Breast epithelium (tissue), 3 donors: ENCODE measurements around the gene KCNH1.

Experiments
- CTCF ChIP-seq, 3 donors: fragments of 450-650 bp; IDR thresholded peaks; one replicate each; pipeline ENCODE4 v1.5.1; 2016 to 2017; ENCODE audit warnings: antibody characterized with exemption in 3 of 3, mild to moderate bottlenecking in 3 of 3, moderate library complexity in 3 of 3
- POLR2A ChIP-seq: fragments of 450-650 bp; IDR thresholded peaks from one replicate; pipeline ENCODE4 v1.6.1; 2016; ENCODE audit warnings: antibody characterized with exemption, mild to moderate bottlenecking, moderate library complexity

- TF ChIP-seq CTCF (IDR thresholded peaks at IDR 0.05) = no peak
- TF ChIP-seq POLR2A = no peak
Measured at GRCh38 chr1:210937846-210938245, 196.1 kb downstream of the KCNH1 start.
